Measurements from ENCODE around the gene SAP130. TPM values are rescaled to one million over a fixed set of nuclear protein-coding genes. Genes with fewer than 3 reads are reported as not detected.

The SAP130 gene
- total RNA-seq, 1 experiment from 2014 or later = 45.6 TPM

DNA sequence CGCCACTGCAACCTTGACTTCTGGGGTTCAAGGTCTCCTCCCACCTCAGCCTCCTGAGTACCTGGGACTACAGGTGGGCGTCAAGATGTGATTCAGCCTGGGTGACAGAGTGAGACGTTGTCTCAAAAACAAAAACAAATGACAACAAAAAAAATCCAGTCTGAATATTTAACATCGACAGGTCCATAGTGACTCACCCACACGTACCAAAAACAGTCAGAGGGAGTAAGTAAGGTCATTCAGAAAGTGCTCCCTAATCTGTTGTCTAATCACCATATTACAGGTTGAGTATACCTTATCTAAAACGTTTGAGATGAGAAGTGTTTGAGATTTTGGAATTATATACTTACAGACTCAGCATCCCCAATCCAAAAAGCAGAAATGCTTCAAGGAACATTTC lies 24.4 kb downstream of the SAP130 start:
- no peak overlapping the region for H2BK15ac ChIP-seq (ENCODE audit: low read depth, low read length)
- H2BK120ac ChIP-seq (ENCODE audit: low read depth, low read length, poor library complexity, severe bottlenecking) = no peak overlapping the region
- no peak overlapping the region for H2AFZ ChIP-seq (ENCODE audit: low read length)
- no peak overlapping the region for H3K14ac ChIP-seq (ENCODE audit: insufficient read depth, low read length)
- no peak overlapping the region for H4K5ac ChIP-seq (ENCODE audit: insufficient read length, low read depth, low read length)
- no peak overlapping the region for H2BK12ac ChIP-seq (ENCODE audit: insufficient read length, low read depth, low read length)
- no peak overlapping the region for H4K8ac ChIP-seq (replicated peaks; ENCODE audit: insufficient read length, low read depth, low read length)
- H3K27ac ChIP-seq (ENCODE audit: insufficient read length, low read depth, low read length) = no peak overlapping the region
- H3K23me2 ChIP-seq (ENCODE audit: insufficient read length, low read depth, low read length, poor library complexity, severe bottlenecking) = no peaks in the 10 kb centered on the region
- no peak overlapping the region for H3K56ac ChIP-seq (ENCODE audit: insufficient read length, low read depth, low read length)
- H3K23ac ChIP-seq (ENCODE audit: insufficient read length, low read depth, low read length) = no peak overlapping the region
- no peak overlapping the region for H2BK20ac ChIP-seq (ENCODE audit: low read depth, low read length, poor library complexity, severe bottlenecking)
- H2BK5ac ChIP-seq (ENCODE audit: insufficient read length, low read length) = no peak overlapping the region
- no peak overlapping the region for H3K4ac ChIP-seq (ENCODE audit: low read depth, low read length)
- H3K4me1 ChIP-seq (ENCODE audit: insufficient read depth, low read length) = no peaks in the 10 kb centered on the region
- H3K9me3 ChIP-seq (ENCODE audit: control insufficient read depth, low read depth, low read length) = no peaks in the 10 kb centered on the region
- Mint-ChIP-seq H3K36me3 (ENCODE audit: insufficient read depth in 1 of 3, low read depth in 3 of 3) (peaks cover 29 to 87% (median 77%) of the 10 kb centered on the region in 3 experiments; a peak in 6 of 7 replicates), H3K27ac (no peak overlapping the region), H3K27me3 (ENCODE audit: low read depth) (no peaks in the 10 kb centered on the region), H3K4me1 (no peaks in the 10 kb centered on the region), H3K9me3 (no peaks in the 10 kb centered on the region), H3K4me3 (no peak overlapping the region)
- H3K4me2 ChIP-seq (ENCODE audit: insufficient read depth, insufficient read length, low read length) = no peak overlapping the region
- H3K79me2 ChIP-seq (ENCODE audit: insufficient read depth, low read length) = no peaks in the 10 kb centered on the region
- no peaks in the 10 kb centered on the region for H3K27me3 ChIP-seq (ENCODE audit: insufficient read depth, low read length)
- no peak overlapping the region for H3K18ac ChIP-seq (ENCODE audit: insufficient read length, low read depth, low read length)
- no peak overlapping the region for H2AK5ac ChIP-seq (ENCODE audit: insufficient read length, low read length)
- no peaks in the 10 kb centered on the region for H3K79me1 ChIP-seq (ENCODE audit: insufficient read depth, low read depth, low read length, poor library complexity, severe bottlenecking)
- no peak overlapping the region for H3K9ac ChIP-seq (ENCODE audit: extremely low read depth, insufficient read length, low read length)
- no peak for DNase-seq
- no peaks in the 10 kb centered on the region for H4K20me1 ChIP-seq (ENCODE audit: control insufficient read depth, insufficient read depth, insufficient read length)
- no peak overlapping the region for H4K91ac ChIP-seq (ENCODE audit: insufficient read length, low read depth, low read length)
- WGBS (ENCODE audit: extremely low coverage, insufficient read length, low lambda C conversion rate) = no CpG with 5 or more reads among the region's 6 CpGs
- TF ChIP-seq, protein P1, sequence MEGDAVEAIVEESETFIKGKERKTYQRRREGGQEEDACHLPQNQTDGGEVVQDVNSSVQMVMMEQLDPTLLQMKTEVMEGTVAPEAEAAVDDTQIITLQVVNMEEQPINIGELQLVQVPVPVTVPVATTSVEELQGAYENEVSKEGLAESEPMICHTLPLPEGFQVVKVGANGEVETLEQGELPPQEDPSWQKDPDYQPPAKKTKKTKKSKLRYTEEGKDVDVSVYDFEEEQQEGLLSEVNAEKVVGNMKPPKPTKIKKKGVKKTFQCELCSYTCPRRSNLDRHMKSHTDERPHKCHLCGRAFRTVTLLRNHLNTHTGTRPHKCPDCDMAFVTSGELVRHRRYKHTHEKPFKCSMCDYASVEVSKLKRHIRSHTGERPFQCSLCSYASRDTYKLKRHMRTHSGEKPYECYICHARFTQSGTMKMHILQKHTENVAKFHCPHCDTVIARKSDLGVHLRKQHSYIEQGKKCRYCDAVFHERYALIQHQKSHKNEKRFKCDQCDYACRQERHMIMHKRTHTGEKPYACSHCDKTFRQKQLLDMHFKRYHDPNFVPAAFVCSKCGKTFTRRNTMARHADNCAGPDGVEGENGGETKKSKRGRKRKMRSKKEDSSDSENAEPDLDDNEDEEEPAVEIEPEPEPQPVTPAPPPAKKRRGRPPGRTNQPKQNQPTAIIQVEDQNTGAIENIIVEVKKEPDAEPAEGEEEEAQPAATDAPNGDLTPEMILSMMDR (conservative IDR thresholded peaks at IDR 0.05) = no peak
- no peak overlapping the region for H3T11ph ChIP-seq (ENCODE audit: low read length)

Measured in H9 (cell line).